OCI-LY3 (cell line): ENCODE results near the gene RTP5.
A peak's percentile ranks its signal among the peaks of the same experiment; 100 is the strongest.

Experiments used
- H2AFZ ChIP-seq: fragments of 200-600, 300-600 bp; shearing (Covaris generic); 2 replicates; pipeline ENCODE4 v1.6.0; 2014; ENCODE audit warnings: antibody characterized with exemption, low read depth, low read length
- H3K27ac ChIP-seq: fragments of 200-600, 300-600 bp; sonication (generic); 2 replicates; pipeline ENCODE4 v1.5.1; 2014; ENCODE audit warnings: mild to moderate bottlenecking, low read length, moderate library complexity, mixed read lengths
- H3K27me3 ChIP-seq: fragments of 200-600, 300-600 bp; sonication (generic); 2 replicates; pipeline ENCODE4 v1.6.1; 2014; ENCODE audit warnings: low read depth, low read length, mixed read lengths
- H3K36me3 ChIP-seq: fragments of 200-600, 300-600 bp; sonication (generic); replicated peaks from 2 replicates; pipeline ENCODE3; 2014; ENCODE audit warnings: low read depth, low read length, mixed read lengths
- H3K4me1 ChIP-seq: fragments of 300-600, 200-600 bp; sonication (generic); 2 replicates; pipeline ENCODE4 v1.6.1; 2014; ENCODE audit warnings: low read length, mixed read lengths
- H3K4me2 ChIP-seq: fragments of 200-600, 300-600 bp; sonication (generic); 2 replicates; pipeline ENCODE4 v1.6.1; 2014; ENCODE audit warnings: low read length, mixed read lengths
- H3K4me3 ChIP-seq: fragments of 300-600, 200-600 bp; sonication (generic); 2 replicates; pipeline ENCODE4 v1.5.1; 2014; ENCODE audit warnings: antibody characterized with exemption, mild to moderate bottlenecking, low read length, moderate library complexity
- H3K79me2 ChIP-seq: fragments of 300-600, 200-600 bp; shearing (Covaris generic); 2 replicates; pipeline ENCODE4 v1.6.1; 2014; ENCODE audit warnings: mild to moderate bottlenecking, low read length, mixed read lengths
- H3K9ac ChIP-seq: fragments of 300-600, 200-600 bp; shearing (Covaris generic); 2 replicates; pipeline ENCODE4 v1.6.0; 2014; ENCODE audit warnings: mild to moderate bottlenecking, low read length, moderate library complexity
- H3K9me3 ChIP-seq: fragments of 200-600, 300-600 bp; shearing (Covaris generic); 2 replicates; pipeline ENCODE4 v1.6.1; 2014; ENCODE audit warnings: low read length, mixed read lengths; ENCODE audit not compliant: insufficient read depth
- H4K20me1 ChIP-seq: fragments of 200-600, 300-600 bp; sonication (generic); 2 replicates; pipeline ENCODE4 v1.6.1; 2016; ENCODE audit warnings: low read length, mixed read lengths; ENCODE audit not compliant: insufficient read depth
- CTCF ChIP-seq: fragments of 200-600, 300-600 bp; sonication (generic); IDR thresholded peaks from 2 replicates; pipeline ENCODE4 v1.5.1; 2014; ENCODE audit warnings: antibody characterized with exemption, low read length, low read depth
- EZH2phosphoT487 ChIP-seq: fragments of 200-600 bp; shearing (Covaris generic); IDR thresholded peaks from 2 replicates; pipeline ENCODE4 v1.6.1; 2018; ENCODE audit warnings: antibody characterized with exemption, mixed run types, low read depth

Gene RTP5

GRCh38 chr2:241871538-241872312 is 2.2 kb downstream of the RTP5 start:
- Histone ChIP-seq H2AFZ (no peak overlapping the region), H3K27me3 (peaks cover 28% of the 10 kb centered on the region), H3K4me2 (no peak overlapping the region), H3K9me3 (no peaks in the 10 kb centered on the region), H3K4me1 (peaks cover 19% of the 10 kb centered on the region), H3K36me3 (no peaks in the 10 kb centered on the region), H4K20me1 (no peaks in the 10 kb centered on the region), H3K4me3 (no peak overlapping the region), H3K9ac (no peak overlapping the region), H3K79me2 (no peaks in the 10 kb centered on the region), H3K27ac (no peak overlapping the region)
- TF ChIP-seq EZH2phosphoT487 (no peak), CTCF (no peak)

GRCh38 chr2:241872313-241872642 is 2.7 kb downstream of the RTP5 start:
- no peak overlapping the region for H2AFZ ChIP-seq
- H3K27me3 ChIP-seq: peaks cover 23% of the 10 kb centered on the region
- no peak overlapping the region for H3K4me3 ChIP-seq
- H3K36me3 ChIP-seq: no peaks in the 10 kb centered on the region
- no peaks in the 10 kb centered on the region for H4K20me1 ChIP-seq
- H3K9ac ChIP-seq: no peak overlapping the region
- no peaks in the 10 kb centered on the region for H3K9me3 ChIP-seq
- no peaks in the 10 kb centered on the region for H3K79me2 ChIP-seq
- TF ChIP-seq CTCF (peak; percentile 9; the same call in 1 of the 2 replicates), EZH2phosphoT487 (no peak)
- peaks cover 19% of the 10 kb centered on the region for H3K4me1 ChIP-seq
- H3K27ac ChIP-seq: no peak overlapping the region
- H3K4me2 ChIP-seq: no peak overlapping the region

- Histone ChIP-seq H3K9ac (no peak overlapping the region), H3K27me3 (peaks cover 15% of the 10 kb centered on the region), H3K36me3 (no peaks in the 10 kb centered on the region), H2AFZ (no peak overlapping the region), H3K4me3 (no peak overlapping the region), H4K20me1 (no peaks in the 10 kb centered on the region), H3K4me1 (peaks cover 18% of the 10 kb centered on the region), H3K4me2 (no peak overlapping the region), H3K79me2 (no peaks in the 10 kb centered on the region), H3K9me3 (no peaks in the 10 kb centered on the region), H3K27ac (no peak overlapping the region)
- TF ChIP-seq CTCF (no peak), EZH2phosphoT487 (no peak)
Measured at GRCh38 chr2:241873081-241873802, 3.7 kb downstream of the RTP5 start.

GRCh38 chr2:241873803-241874110 is 4.2 kb downstream of the RTP5 start:
- Histone ChIP-seq H3K36me3 (no peaks in the 10 kb centered on the region), H3K9ac (no peak overlapping the region), H3K4me2 (no peak overlapping the region), H3K27ac (no peak overlapping the region), H3K9me3 (no peaks in the 10 kb centered on the region), H3K4me3 (no peak overlapping the region), H3K79me2 (no peaks in the 10 kb centered on the region), H3K4me1 (peaks cover 12% of the 10 kb centered on the region), H3K27me3 (peaks cover 10% of the 10 kb centered on the region), H2AFZ (no peak overlapping the region), H4K20me1 (no peaks in the 10 kb centered on the region)
- TF ChIP-seq EZH2phosphoT487: no peak
